ENCODE measurements around the gene ARHGAP18. TPM values are rescaled to one million over a fixed set of nuclear protein-coding genes. Genes with fewer than 3 reads are reported as not detected.

ARHGAP18 gene
- total and polyA plus RNA-seq, 10 of the 15 experiments (the other 5 are each of a cell fraction or from before 2014, with no cell fraction given): 18.2 to 52.2 (median 31.7) TPM

- TF ChIP-seq SUPT20H (IDR thresholded peaks at IDR 0.05; ENCODE audit: borderline replicate concordance, control insufficient read depth, low read depth, low read length) (no peak), ZNF217 (IDR thresholded peaks at IDR 0.05) (no peak), DPF2 (IDR thresholded peaks at IDR 0.05) (no peak), TARDBP (IDR thresholded peaks at IDR 0.05; ENCODE audit: borderline replicate concordance) (no peak), HDAC2 (IDR thresholded peaks at IDR 0.05) (no peak), IKZF2 (IDR thresholded peaks at IDR 0.05) (no peak), ZNF622 (IDR thresholded peaks at IDR 0.05) (no peak), STAT1 (conservative IDR thresholded peaks at IDR 0.05) (no peak), JUNB (IDR thresholded peaks at IDR 0.05) (no peak)
Observed at GRCh38 chr6:129705212-129705611, 4.8 kb downstream of the ARHGAP18 start (continued).

- Histone ChIP-seq H3K27ac (ENCODE audit: control insufficient read depth, insufficient read depth) (0 out of 2 replicates have a peak overlapping the region, but pooled peaks have one; percentile 11), H3K36me3 (ENCODE audit: control insufficient read depth in 2 of 2, insufficient read depth in 2 of 2, low read length in 1 of 2) (no peaks in the 10 kb centered on the region; a peak in 1 of 4 replicates), H3K79me2 (ENCODE audit: control insufficient read depth, insufficient read depth, low read length) (peaks cover 96% of the 10 kb centered on the region), H2AFZ (ENCODE audit: control insufficient read depth, low read depth, low read length) (no peak overlapping the region), H3K9ac (ENCODE audit: control insufficient read depth, insufficient read depth, low read length) (no peak overlapping the region), H4K20me1 (ENCODE audit: control insufficient read depth, insufficient read depth) (no peaks in the 10 kb centered on the region), H3K4me2 (ENCODE audit: control insufficient read depth, insufficient read depth) (peak overlapping the region; percentile 68), H3K4me1 (ENCODE audit: control insufficient read depth, insufficient read depth, low read length) (peaks cover 28% of the 10 kb centered on the region), H3K9me3 (replicated peaks; ENCODE audit: control insufficient read depth, insufficient read depth, low read length) (no peaks in the 10 kb centered on the region; the same call in 2 of the 3 replicates), H3K4me3 (peak overlapping the region; percentile 36), H3K27me3 (replicated peaks in 1 of 2; ENCODE audit: control insufficient read depth in 2 of 2, insufficient read depth in 2 of 2, low read length in 1 of 2) (no peaks in the 10 kb centered on the region)
- ChIA-PET SMC1A (ENCODE audit: uncharacterized antibody, unreplicated experiment) (interaction anchor here (0.6 to 17.6 kb wide), 11 partner anchors 9 to 106 kb away, joined by 3 to 434 read pairs (median 13); no protein-coding TSS in a partner anchor), RAD21 (ENCODE audit: unreplicated experiment) (interaction anchor here (0.7 to 12.3 kb wide), 5 partner anchors 10 to 48 kb away, joined by 4 to 189 read pairs (median 93); no protein-coding TSS in a partner anchor), POLR2A (interaction anchor here (0.7 to 8.6 kb wide), 7 partner anchors 9 to 107 kb away, joined by 3 to 115 read pairs (median 7); no protein-coding TSS in a partner anchor), CTCF (interaction anchor here (1.0 to 11.3 kb wide), 7 partner anchors 10 to 104 kb away, joined by 3 to 117 read pairs (median 6); no protein-coding TSS in a partner anchor)
- peak; percentile 57 for ATAC-seq
- no peak for DNase-seq (ENCODE audit: low read depth, low spot score)
- TF ChIP-seq MTA2 (IDR thresholded peaks at IDR 0.05; ENCODE audit: low read depth) (0 out of 2 replicates have a peak, but pooled peaks have one; percentile 21), RAD21 (IDR thresholded peaks at IDR 0.05; ENCODE audit: insufficient read depth, low read depth, low read length) (peak; percentile 15; the same call in 1 of the 2 replicates), MAX (IDR thresholded peaks at IDR 0.05; ENCODE audit: low read depth, low read length) (no peak)
- intact Hi-C loops (cut with micrococcal nuclease; ENCODE audit: unreplicated experiment) (loop anchor here (5.0 kb wide), 1 partner anchor 82 kb away; no protein-coding TSS in a partner anchor), in situ Hi-C loops (cut with MboI) (no loop called here)
- FAIRE-seq: no peak
- BruUV-seq (replicated peaks): no TSS peak
Observed at GRCh38 chr6:129704708-129705107, 5.3 kb downstream of the ARHGAP18 start.

Measured in GM12878 (cell line).